Activated CD4-positive, alpha-beta T cell treated with anti-CD3 and anti-CD28 coated beads for 4 hours (primary cell): Measurements from ENCODE around the gene MIER3.

Experiments
- DNase-seq, 2 donors: peaks; one replicate each; pipeline ENCODE4 v3.0.0-alpha.2; 2020

Gene MIER3

DNA sequence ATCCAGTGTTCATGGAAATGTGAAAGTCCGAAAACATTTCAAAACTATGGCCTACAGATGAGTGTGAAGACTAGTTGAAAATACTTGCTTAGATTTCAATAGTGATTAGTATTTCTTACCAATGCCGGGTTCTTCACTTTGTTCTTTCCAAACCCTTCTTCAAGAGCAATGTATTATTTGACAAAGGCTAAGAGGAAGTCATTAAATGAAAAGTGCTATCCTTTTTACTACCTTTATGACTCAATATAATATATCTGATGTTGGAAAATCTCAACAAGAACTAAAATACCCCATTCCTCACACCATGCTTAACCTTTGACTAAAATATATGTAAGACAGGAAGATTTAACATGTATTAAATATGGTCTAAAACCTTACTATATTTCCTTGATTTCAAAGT is 6.7 kb upstream of the MIER3 start:
- no peak for DNase-seq

DNA sequence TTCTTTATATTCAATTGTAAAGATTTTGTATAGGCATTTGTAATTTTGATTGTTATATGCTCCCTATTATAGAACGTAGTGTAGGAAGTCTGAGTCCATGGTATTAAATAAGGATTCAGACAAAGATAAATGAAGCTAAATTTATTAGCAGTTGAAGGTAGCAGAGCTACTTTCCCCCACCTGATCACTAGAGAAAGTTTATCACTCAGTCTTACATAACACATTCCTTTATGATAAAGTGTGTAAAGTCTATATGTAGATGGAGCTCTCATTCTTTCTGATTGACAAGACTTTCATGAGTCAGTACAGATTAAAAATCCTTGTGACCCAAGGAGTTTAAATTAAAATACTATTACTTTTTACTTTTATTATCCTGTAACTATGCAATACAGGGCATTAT is 2.3 kb upstream of the MIER3 start:
- no peak for DNase-seq

DNA sequence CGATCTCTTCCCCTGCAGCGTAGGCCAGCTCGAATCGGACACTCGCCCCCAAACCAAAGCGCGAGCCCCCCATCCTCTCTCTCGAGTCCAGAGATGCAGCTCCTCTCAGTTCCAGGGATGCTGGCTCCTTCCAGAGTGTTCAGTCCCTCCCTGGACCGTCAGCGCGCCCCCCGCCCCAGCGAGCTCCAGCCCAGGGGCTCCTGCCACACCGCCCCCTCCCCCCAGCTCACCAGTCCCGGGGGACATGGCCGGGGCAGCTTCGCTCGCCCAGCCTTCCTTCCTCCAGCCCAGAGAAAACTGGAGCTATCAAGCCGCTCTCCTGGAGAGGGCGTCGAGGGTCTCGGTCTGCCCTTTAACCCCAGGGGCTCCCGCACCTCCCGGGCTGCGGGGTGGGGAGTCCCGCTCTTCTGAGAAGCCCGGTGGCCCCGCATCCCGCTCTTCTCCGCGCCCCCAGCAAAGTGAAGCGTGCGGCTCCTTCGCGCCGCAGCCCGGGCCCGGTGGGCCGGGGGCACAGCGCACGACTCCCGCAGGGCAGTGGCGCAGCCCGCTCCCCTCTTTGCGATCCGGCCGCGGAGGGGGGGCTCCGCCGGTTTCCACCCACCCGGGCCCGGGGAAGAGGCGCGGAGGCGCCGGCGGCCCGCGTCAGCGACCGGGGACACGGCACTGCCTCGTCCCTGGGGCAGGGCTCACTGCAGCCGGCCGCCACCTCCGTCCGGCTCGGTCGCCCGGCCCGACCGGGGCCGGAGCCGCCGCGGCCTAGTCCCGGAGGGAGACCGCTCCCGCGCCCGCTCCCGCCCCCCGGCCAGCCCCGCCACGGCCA is 587 bp downstream of the MIER3 start:
- DNase-seq = peak; percentile 7 to 18

DNA sequence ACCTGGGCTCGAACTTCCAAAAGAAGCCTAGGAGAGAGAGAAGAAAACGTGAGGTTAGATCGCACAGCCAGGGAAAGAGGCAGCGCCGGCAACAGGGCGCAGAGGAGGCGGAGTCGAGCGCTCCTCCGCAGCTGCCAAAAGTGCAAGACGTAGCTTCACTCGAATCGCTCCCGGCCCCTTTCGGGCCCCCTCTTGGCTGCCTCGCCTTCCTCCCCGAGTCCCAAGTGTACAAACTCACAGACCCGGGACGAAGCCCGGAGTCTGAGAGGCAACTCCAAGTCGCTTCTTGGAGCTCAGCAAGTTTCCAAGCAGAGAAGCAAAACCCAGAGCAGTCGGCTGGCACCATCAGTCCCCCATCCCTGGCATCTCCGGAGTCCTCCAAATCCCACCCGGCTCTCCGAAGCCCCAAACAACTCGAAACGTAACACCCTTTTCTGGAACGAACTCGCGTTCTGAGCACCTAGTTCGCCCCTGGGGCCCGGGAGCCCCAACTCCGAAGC is 1.2 kb downstream of the MIER3 start:
- DNase-seq = peak; percentile 45 to 49

DNA sequence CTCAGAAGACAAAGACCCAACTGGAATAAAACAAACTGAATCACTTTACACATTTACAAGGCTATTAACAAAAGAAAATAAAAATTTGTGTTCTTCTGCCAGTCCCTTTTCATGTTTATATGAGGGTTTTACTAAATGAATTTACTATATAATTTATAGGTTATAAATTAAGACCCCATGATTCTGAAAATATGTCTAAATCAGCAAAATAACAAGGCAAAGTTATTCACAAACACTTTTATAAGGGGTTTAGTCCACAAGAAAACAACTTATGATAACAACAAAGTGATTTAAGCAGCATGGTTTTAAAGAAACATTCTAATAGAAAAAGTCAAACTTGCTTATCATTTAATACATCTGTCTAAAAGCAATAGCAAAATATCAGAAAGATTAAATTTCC is 4.9 kb downstream of the MIER3 start:
- DNase-seq = no peak

DNA sequence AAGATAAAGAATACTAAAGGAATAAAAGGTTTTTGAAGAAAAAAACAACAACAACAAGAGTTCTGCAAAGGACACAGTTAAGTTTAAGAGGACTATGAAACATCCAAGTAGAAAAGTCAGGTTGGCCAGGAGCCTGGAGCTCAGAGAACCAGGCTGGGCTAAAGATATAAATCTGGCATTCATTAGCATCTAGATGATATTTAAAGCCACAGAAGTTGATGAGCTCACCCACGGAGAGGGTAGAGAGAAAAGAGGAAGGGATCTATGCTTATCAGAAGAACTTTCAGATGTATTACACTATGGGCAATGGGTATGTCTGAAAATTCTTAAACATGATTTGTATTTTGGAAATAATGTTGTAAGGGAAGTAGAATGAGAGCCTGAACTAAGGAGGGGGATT is 9.9 kb downstream of the MIER3 start:
- no peak for DNase-seq

DNA sequence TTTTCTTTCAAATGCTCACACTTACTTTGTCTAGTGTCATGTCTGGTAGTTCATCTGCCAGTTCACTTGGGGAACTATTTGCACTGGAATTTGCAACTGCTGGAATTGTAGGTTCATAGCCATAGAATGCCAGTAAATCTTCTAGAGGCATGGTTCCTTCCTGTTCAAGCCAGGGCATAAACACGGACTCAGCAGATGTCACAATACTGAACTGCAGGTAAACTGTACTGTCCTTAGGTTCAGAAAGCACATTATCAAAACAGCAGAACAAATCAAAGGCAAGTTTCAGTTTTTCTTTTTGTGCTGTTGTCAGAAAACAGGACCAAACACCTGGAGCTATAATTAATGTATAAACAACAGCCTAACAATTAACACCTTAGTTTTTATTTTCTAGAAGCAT is 13.1 kb downstream of the MIER3 start:
- DNase-seq = no peak

DNA sequence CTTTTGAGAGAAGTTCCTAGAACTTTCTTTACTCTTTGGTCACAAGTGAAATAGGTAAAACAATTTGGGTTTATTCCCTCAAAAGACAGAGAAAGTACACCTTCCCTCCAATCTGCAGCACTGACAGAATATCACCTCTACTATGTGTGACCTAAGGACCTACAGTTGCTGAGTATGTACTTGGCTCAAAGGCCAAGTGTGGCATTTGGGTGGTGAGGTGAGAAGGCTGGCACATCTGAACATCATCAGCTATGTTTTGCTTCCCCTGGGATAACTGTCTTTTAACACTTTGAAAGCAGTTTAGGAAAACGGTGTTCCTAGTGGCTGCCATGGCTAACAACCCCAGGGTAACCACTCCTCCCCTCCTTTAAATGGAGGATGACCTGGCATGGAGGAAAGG is 17.6 kb downstream of the MIER3 start:
- no peak for DNase-seq

DNA sequence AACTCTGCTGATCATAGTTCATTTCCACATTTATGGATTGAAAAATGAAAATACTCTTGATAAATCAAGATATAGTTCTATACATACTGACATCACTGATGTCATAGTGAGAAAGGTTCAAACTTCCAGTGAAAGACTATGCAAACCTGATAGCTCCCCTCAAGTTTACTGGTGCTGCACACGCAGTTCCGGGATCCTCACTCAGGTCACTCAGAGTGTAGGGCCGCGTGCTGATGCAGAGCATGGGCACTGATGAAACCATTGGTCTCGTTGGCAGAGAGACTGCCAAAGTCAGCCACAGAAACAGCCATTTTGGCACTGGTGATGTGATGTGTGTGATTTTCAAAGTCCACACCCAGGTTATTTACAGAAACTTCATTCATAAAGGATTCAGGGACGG is 29.0 kb downstream of the MIER3 start:
- no peak for DNase-seq

DNA sequence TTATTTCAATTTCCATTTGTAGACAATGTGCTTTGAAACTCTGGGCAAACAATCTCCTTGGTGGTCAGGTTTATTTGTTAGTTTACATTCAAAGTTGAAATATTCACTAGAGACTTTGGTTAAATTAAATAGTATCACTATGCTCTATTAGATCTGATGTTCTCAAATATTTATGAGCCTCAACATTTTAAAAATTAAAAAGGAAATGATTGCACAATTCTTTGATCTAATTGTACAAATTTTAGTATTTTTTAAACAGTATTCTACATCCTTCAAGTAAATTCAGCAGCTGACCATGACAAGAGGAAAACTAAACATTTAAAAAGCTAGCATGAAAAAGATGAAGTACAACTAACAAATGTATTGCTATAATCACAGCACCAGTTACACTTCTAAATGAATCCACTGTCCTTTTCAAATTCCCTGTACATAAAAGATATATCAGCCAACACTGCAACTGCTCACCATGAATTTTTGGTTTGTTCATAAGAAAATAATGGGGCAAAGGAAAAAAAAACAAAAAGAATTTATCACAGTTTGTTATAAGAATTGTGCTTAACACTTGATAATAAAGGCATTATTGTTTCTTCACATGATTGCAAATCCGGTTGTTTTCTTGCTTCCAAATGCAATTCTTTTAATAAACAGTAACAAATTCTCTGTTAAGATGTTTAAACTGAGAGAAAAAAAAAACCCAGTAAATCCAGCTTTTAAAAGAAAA is 31.8 kb downstream of the MIER3 start:
- DNase-seq = no peak

DNA sequence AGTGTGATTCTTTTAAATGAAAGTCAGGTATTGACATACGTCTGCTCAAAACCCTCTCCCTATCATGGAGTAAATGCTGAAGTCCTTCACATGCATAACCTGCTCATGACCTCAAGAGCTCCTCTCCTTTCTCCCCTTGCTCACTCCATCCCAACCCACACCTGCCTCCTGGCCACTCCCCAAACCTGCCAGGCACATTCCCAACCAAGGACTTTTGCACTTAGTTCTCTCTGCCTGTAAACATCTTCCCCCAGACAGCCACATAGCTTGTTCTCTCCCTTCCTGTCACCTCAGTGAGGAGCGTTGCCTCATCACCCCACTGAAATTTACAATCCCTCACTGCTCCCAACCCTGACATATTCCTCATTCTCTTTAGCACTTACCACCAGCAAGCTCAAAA is 33.9 kb downstream of the MIER3 start:
- DNase-seq = no peak

DNA sequence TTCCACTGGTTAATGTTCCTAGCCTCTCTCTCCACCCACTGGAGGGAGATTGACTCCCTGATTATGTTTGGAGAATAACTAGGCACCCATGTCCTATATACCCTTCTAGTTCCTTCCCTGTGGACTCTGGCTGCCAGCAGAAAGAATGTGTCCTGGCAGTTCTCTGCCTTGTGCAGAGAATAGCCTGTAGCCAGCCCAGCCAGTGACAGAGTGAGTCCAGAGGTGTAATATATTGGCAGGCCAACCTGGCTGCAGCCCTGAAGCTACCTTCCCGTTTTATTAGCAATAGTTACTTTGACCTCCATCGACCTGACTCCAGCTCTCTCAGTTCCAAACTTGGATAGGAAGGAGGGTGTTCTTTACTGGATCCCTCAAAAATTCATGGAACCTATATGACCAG is 34.4 kb downstream of the MIER3 start:
- DNase-seq = no peak

DNA sequence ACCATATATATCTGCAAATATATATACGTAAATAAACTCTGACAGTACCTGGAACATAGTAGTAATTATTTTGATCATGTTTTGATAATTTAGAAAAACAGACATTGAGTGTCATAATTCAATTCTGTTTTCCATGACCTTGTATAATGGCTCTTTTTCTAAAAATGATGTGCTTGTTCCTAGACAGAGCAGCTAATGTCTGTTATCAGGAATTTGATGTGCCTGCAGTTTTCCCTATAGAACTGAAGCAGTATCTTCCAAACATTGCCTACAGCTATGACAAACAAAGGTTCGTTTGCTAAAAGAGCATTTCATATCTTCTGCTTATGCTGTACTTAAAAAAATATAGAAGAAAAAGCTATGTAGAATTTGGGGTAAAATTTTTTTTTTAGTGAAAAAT is 37.2 kb downstream of the MIER3 start:
- DNase-seq = no peak

DNA sequence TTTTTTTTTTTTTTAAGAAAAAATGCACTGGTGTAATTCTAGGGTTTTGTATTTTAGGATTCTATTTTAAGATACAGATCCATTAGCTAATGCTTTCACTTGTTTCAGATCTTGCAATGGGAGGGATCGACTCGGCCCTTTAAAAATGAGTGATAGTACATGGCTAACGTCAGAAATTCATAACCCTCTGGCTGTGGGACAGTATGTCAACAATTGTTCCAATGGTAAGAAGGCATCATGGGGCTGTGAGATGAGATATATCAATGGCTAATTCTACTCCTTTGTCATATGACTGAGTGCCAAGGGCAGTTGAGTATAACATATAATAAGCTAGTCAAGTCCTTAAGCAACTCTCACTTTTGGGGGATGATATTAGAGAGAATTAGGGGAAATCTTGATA is 38.2 kb downstream of the MIER3 start:
- no peak for DNase-seq

DNA sequence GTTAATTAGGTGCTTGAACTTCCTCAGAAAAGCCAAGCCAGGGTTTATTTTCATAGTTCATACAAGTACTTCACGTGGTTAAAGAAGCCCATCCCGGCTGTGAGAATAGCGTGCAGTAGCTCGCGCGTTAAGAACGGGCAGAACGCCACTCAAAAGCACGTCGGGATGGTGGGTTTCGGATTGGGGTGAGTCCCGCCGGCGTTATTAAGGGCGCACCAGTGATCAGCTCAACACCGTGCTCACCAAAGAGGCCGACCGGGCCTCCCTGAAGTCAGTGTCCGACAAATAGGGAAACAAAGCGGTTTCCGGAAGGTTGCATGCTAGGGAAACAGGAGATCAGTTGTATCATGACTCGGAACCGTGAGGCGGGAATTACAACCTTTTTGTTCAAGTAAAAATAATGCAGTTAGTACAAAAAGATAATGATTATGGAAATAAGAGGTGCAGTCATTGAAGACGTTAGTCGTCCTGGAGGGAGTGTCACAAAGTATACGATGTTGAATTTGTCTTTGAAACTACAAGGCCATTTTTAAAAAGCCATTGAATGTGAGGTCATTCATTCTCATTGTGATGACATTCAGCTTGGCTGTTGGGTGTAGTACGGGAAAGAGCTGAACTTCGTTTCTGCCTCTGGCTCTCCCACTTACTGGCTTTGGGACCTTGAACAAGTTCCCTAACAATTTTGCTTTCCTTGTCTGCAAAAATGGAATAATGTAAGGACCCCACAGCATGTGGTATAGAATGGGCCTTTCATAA is 41.5 kb downstream of the MIER3 start:
- no peak for DNase-seq

DNA sequence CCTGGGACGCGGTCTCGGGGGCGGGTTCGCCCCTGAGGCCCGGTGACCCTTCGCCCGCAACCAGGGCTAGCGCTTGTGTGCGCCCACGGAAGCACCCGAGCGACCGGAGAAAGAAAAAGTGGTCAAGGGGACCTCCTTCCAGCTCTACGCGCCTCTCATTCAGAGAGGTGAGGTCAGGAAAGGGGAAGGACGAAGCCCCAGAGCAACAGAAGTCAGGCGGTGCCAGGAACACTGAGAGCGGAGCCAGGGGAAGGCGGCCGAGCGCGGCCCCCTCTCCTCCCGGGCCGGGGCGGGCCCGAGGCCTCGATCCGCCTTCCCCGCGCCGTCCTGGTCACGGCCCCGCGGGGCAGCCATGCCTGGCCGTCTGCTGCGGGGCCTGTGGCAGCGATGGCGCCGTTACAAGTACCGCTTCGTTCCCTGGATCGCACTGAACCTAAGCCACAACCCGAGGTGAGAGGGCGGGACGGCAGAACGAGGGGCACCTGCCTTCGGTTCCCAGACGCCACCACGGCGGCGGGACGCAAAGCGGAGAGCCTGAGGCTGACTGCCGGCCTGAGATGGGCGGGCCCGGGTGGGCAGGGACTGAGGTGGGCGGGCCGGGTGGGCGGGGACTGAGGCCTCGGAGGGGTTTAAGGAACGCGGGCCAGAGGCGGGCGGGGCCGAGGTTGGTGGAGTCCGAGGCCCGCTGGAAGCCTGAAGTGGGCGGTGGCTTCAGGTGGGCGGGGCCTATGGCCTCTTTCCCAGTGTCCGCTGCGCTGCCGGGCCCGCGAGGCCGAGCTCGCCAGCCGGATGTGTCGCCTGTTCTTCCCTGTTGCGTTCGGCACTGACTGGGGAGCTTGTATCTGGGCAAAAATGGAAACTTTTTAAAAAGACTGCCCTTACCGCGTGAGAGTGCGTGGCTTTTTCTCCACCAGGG is 42.4 kb downstream of the MIER3 start, which contains the start of gene SETD9:
SETD9 (plus strand) TSS at position 303 of the 916 bp plus-strand sequence; CDS start at position 353, 50 bp downstream.
- DNase-seq = peak; percentile 83 to 87

DNA sequence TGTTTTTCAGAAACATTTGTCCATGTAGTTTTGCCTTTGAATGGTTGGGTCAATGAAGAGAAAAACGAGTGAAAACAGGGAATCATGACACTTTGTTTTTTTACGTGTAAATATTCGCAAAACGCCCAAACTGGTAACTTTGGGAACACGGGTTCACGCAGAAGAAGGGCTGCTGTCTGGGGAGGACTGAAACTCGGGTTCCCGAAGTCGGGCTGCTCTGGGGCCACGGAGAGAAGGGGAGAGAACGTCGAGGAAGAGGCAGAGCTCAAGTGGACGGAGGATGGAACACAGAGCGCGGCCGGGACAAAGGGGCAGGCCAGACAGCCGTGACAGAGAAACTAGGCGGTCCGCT is 43.0 kb downstream of the MIER3 start:
- DNase-seq = peak in 1 of 2 donors; percentile 14

DNA sequence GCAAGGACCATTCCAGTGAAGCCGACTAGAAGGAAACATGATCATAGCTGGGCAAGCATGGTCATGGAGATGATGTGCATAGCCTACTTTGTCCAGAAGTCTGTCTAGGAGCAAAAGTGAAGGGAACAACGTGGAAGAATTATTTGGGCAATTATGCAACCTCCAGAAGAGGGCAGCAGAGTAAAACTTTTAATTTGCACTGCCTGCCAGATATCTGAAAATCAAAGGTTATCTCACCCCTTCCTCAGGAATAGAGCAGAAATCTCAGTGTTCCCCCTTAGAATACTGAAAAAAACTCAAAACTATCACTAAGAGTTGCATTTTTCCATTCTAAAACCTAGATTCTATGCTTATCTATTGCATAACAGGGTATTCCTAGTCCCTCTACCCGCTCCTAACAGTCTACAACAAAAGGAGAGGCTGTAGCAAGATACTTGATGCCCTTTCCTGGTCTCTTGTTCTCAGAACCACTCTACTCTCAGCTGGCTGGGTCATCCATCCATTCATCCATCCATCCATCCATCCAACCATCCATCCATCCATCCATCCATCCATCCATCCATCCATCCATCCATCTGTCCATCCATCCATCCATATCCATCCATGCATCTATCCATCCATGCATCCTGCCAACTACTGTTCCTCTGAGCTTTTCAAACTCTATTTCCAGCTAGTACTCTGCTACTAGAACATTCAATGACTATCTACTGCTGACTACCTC is 50.9 kb downstream of the MIER3 start:
- DNase-seq = peak; percentile 9 to 47

DNA sequence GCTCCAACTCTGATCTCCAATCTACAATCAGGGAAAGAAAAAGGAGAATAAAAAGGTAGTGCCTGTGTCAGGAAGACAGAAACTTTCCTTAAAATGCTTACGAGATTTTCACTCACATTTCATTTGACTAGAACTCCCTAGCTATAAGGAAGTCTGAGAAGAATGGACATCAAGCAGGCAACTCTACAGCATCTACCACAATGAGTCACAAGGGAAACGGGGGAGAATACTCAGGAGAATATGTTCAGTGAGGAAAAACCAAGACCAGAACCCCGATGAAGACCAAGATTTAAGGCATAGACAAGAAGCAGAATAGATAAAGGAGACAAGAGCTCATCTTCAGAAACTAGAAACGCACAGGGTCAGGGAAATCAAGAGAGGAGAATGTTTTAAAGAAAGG is 51.5 kb downstream of the MIER3 start:
- DNase-seq = no peak

DNA sequence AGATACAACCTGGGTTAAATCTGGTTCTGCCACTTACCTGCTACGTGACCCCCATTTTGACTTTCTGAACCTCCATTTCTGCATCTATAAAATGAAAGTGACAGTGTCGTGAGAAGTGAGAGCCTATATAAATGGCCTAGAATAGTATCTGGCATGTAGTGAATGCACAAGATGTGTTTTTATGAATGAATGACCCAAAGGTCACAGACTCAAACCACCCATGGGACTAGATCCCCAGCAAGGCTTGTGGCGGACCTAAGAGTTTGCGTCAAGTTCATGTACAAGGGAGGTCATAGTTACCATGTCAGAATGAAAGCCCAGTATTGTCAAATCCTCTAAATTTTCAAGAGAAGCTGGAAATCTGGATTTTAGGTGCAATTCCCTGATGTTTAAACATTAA is 53.7 kb downstream of the MIER3 start:
- no peak for DNase-seq

DNA sequence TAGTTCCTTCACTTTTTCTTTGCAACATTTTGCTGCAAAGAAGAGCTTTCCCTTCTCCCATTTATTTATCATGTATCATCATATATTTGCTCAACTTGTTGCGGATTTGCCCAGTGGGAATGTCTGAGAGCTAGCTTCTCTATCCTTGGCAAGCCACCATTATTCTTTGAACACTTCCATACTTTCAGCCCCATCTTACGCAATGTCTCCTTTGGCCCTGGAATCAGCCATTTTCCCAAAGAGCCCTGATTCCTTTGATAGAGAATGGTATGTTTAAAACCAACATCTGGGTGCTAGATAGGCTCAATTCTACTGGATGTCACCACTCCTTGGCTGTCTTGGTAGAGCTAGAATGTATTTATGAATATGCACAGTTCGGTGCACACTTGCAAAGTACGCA is 55.2 kb downstream of the MIER3 start:
- no peak for DNase-seq
